H9 (cell line): ENCODE data around the gene SLC39A1. TPM values are rescaled to one million over a fixed set of nuclear protein-coding genes. Genes with fewer than 3 reads are reported as not detected.

Source experiments
- DNase-seq: peaks from one replicate; pipeline ENCODE4 v3.0.0-alpha.2; 2017
- H2AFZ ChIP-seq: one replicate; pipeline ENCODE4 v1.6.1; 2013; ENCODE audit warnings: mild to moderate bottlenecking, low read length, control low read depth, moderate library complexity
- H2AK5ac ChIP-seq: 2 replicates; pipeline ENCODE4 v1.6.1; 2013; ENCODE audit warnings: low read length, control low read depth, mixed read lengths; ENCODE audit not compliant: insufficient read length
- H2BK120ac ChIP-seq: one replicate; pipeline ENCODE4 v1.6.1; 2013; ENCODE audit warnings: low read depth, mild to moderate bottlenecking, low read length, control low read depth, inconsistent platforms; ENCODE audit not compliant: poor library complexity, severe bottlenecking
- H2BK12ac ChIP-seq: 2 replicates; pipeline ENCODE4 v1.6.1; 2013; ENCODE audit warnings: low read length, control low read depth, mixed read lengths, low read depth; ENCODE audit not compliant: insufficient read length
- H2BK15ac ChIP-seq: 2 replicates; pipeline ENCODE4 v1.6.1; 2013; ENCODE audit warnings: low read depth, low read length, control low read depth
- H2BK20ac ChIP-seq: one replicate; pipeline ENCODE4 v1.6.1; 2013; ENCODE audit warnings: low read depth, mild to moderate bottlenecking, low read length, control low read depth, inconsistent platforms; ENCODE audit not compliant: poor library complexity, severe bottlenecking
- H2BK5ac ChIP-seq: 2 replicates; pipeline ENCODE4 v1.6.1; 2013; ENCODE audit warnings: low read length, control low read depth, mixed read lengths; ENCODE audit not compliant: insufficient read length
- H3K14ac ChIP-seq: 2 replicates; pipeline ENCODE4 v1.6.1; 2013; ENCODE audit warnings: low read length, control low read depth; ENCODE audit not compliant: insufficient read depth
- H3K18ac ChIP-seq: 2 replicates; pipeline ENCODE4 v1.6.1; 2013; ENCODE audit warnings: low read depth, mild to moderate bottlenecking, mixed read lengths, low read length, control low read depth; ENCODE audit not compliant: insufficient read length
- H3K23ac ChIP-seq: 2 replicates; pipeline ENCODE4 v1.6.1; 2013; ENCODE audit warnings: low read length, control low read depth, mixed read lengths, low read depth; ENCODE audit not compliant: insufficient read length
- H3K23me2 ChIP-seq: 2 replicates; pipeline ENCODE4 v1.6.1; 2013; ENCODE audit warnings: low read depth, mild to moderate bottlenecking, mixed read lengths, low read length, control low read depth; ENCODE audit not compliant: insufficient read length, poor library complexity, severe bottlenecking
- H3K27ac ChIP-seq: 2 replicates; pipeline ENCODE4 v1.5.1; 2013; ENCODE audit warnings: low read length, control low read depth, mixed read lengths, low read depth; ENCODE audit not compliant: insufficient read length
- H3K27me3 ChIP-seq: 2 replicates; pipeline ENCODE4 v1.6.1; 2013; ENCODE audit warnings: low read length, control low read depth, inconsistent platforms; ENCODE audit not compliant: insufficient read depth
- H3K4ac ChIP-seq: 2 replicates; pipeline ENCODE4 v1.6.1; 2013; ENCODE audit warnings: low read depth, mild to moderate bottlenecking, control low read depth, inconsistent platforms, low read length, moderate library complexity
- H3K4me1 ChIP-seq: 2 replicates; pipeline ENCODE4 v1.6.1; 2013; ENCODE audit warnings: low read length, control low read depth, inconsistent platforms; ENCODE audit not compliant: insufficient read depth
- H3K4me2 ChIP-seq: 2 replicates; pipeline ENCODE4 v1.6.1; 2013; ENCODE audit warnings: low read length, control low read depth, mixed read lengths; ENCODE audit not compliant: insufficient read length, insufficient read depth
- H3K56ac ChIP-seq: 2 replicates; pipeline ENCODE4 v1.6.1; 2013; ENCODE audit warnings: low read depth, mild to moderate bottlenecking, mixed read lengths, low read length, control low read depth; ENCODE audit not compliant: insufficient read length
- H3K79me1 ChIP-seq: 2 replicates; pipeline ENCODE4 v1.6.1; 2013; ENCODE audit warnings: low read depth, mild to moderate bottlenecking, moderate library complexity, low read length, control low read depth, inconsistent platforms; ENCODE audit not compliant: insufficient read depth, poor library complexity, severe bottlenecking
- H3K79me2 ChIP-seq: 2 replicates; pipeline ENCODE4 v1.6.1; 2013; ENCODE audit warnings: low read length, control low read depth, inconsistent platforms; ENCODE audit not compliant: insufficient read depth
- H3K9ac ChIP-seq: 2 replicates; pipeline ENCODE4 v1.6.1; 2013; ENCODE audit warnings: low read length, control low read depth, mixed read lengths; ENCODE audit not compliant: insufficient read length; ENCODE audit errors: extremely low read depth
- H3K9me3 ChIP-seq: one replicate; pipeline ENCODE4 v1.6.1; 2013; ENCODE audit warnings: low read depth, low read length, inconsistent platforms; ENCODE audit not compliant: control insufficient read depth
- H3T11ph ChIP-seq: one replicate; pipeline ENCODE4 v1.6.1; 2013; ENCODE audit warnings: mild to moderate bottlenecking, low read length, control low read depth, inconsistent platforms
- H4K20me1 ChIP-seq: one replicate; pipeline ENCODE4 v1.6.1; 2013; ENCODE audit not compliant: control insufficient read depth, insufficient read length, insufficient read depth
- H4K5ac ChIP-seq: 2 replicates; pipeline ENCODE4 v1.6.1; 2013; ENCODE audit warnings: low read depth, mild to moderate bottlenecking, mixed read lengths, low read length, control low read depth; ENCODE audit not compliant: insufficient read length
- H4K8ac ChIP-seq: replicated peaks from 2 replicates; pipeline ENCODE4 v1.6.1; 2013; ENCODE audit warnings: low read length, control low read depth, mixed read lengths, low read depth; ENCODE audit not compliant: insufficient read length
- H4K91ac ChIP-seq: 2 replicates; pipeline ENCODE4 v1.6.1; 2013; ENCODE audit warnings: low read depth, mild to moderate bottlenecking, moderate library complexity, mixed read lengths, low read length, control low read depth; ENCODE audit not compliant: insufficient read length
- H3K27ac Mint-ChIP-seq, 3 experiments: 2 replicates in 2 of 3; 3 replicates in 1 of 3; pipeline ENCODE4 v1.8.0; 2020 to 2021; ENCODE audit warnings: mixed read lengths in 3 of 3, mild to moderate bottlenecking in 1 of 3, moderate library complexity in 1 of 3
- H3K27me3 Mint-ChIP-seq: 2 replicates; pipeline ENCODE4 v1.8.0; 2021; ENCODE audit warnings: low read depth, mild to moderate bottlenecking, moderate library complexity, mixed read lengths
- H3K36me3 Mint-ChIP-seq, 3 experiments: 2 replicates in 2 of 3; 3 replicates in 1 of 3; pipeline ENCODE4 v1.8.0; 2020 to 2021; ENCODE audit warnings: low read depth in 3 of 3, mixed read lengths in 3 of 3; ENCODE audit not compliant: insufficient read depth in 1 of 3
- H3K4me1 Mint-ChIP-seq, 2 experiments: 2 replicates each; pipeline ENCODE4 v1.8.0; 2020; ENCODE audit warnings: mixed read lengths in 2 of 2
- H3K4me3 Mint-ChIP-seq, 2 experiments: 2 replicates in 1 of 2; 3 replicates in 1 of 2; pipeline ENCODE4 v1.8.0; 2020 to 2021; ENCODE audit warnings: mild to moderate bottlenecking in 2 of 2, mixed read lengths in 2 of 2, moderate library complexity in 1 of 2
- H3K9me3 Mint-ChIP-seq, 2 experiments: 2 replicates in 1 of 2; 3 replicates in 1 of 2; pipeline ENCODE4 v1.8.0; 2020; ENCODE audit warnings: mild to moderate bottlenecking in 2 of 2, mixed read lengths in 2 of 2, moderate library complexity in 1 of 2
- WGBS: extraction: QIAGEN DNeasy Blood & Tissue Kit; methylation state at CpG from one replicate; pipeline ENCODE4 v1.1.7; 2013; ENCODE audit warnings: missing lambda C conversion rate, low lambda C conversion rate, mixed read lengths; ENCODE audit not compliant: insufficient read length; ENCODE audit errors: extremely low coverage; 5-methylcytosine and 5-hydroxymethylcytosine counted together
- total RNA-seq: library from RNA; stranded (reverse); gene quantifications from 2 replicates; pipeline ENCODE4 v1.2.1, GENCODE V29; 2021
- TF ChIP-seq, protein P1 (sequence below): fragments of 200-600 bp; sonication (generic); conservative IDR thresholded peaks from 3 replicates; pipeline ENCODE4 v1.8.0; 2021; ENCODE audit warnings: antibody characterized with exemption, mild to moderate bottlenecking

The SLC39A1 gene
- total RNA-seq, 1 experiment from 2014 or later = 161 TPM

DNA sequence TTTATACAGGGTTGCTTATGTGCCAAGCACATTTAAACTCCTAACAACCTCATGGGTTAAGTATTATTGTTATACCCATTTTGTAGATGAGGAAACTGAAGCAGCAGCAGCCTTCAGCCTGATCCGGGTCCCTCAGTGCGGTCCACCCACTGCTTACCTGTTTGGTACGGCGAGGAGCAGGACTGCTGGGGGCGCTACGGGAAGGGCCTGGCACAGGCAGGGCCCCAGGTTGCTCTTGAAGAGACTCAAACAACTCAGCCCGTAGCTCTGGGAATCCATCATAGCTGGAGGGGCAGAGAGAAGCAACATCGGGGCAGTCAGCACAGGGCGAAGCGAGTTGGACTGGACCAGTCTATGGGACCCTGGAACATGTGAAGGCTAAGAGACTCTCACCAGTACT, 26.0 kb downstream of the SLC39A1 start:
- TF ChIP-seq, protein P1, sequence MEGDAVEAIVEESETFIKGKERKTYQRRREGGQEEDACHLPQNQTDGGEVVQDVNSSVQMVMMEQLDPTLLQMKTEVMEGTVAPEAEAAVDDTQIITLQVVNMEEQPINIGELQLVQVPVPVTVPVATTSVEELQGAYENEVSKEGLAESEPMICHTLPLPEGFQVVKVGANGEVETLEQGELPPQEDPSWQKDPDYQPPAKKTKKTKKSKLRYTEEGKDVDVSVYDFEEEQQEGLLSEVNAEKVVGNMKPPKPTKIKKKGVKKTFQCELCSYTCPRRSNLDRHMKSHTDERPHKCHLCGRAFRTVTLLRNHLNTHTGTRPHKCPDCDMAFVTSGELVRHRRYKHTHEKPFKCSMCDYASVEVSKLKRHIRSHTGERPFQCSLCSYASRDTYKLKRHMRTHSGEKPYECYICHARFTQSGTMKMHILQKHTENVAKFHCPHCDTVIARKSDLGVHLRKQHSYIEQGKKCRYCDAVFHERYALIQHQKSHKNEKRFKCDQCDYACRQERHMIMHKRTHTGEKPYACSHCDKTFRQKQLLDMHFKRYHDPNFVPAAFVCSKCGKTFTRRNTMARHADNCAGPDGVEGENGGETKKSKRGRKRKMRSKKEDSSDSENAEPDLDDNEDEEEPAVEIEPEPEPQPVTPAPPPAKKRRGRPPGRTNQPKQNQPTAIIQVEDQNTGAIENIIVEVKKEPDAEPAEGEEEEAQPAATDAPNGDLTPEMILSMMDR = no peak
- no peaks in the 10 kb centered on the region for H3K27me3 Mint-ChIP-seq
- Histone ChIP-seq H2BK12ac (no peak overlapping the region), H3T11ph (no peak overlapping the region), H3K18ac (no peak overlapping the region), H4K91ac (no peak overlapping the region), H3K56ac (no peak overlapping the region), H2AK5ac (no peak overlapping the region), H3K79me2 (no peaks in the 10 kb centered on the region), H2BK15ac (no peak overlapping the region), H3K27me3 (no peaks in the 10 kb centered on the region), H3K4ac (no peak overlapping the region), H3K9ac (no peak overlapping the region), H3K9me3 (no peaks in the 10 kb centered on the region), H4K20me1 (peaks cover 3% of the 10 kb centered on the region), H3K14ac (no peak overlapping the region), H2BK120ac (no peak overlapping the region), H3K79me1 (no peaks in the 10 kb centered on the region), H3K23me2 (no peaks in the 10 kb centered on the region), H2BK20ac (no peak overlapping the region), H2AFZ (no peak overlapping the region), H3K4me2 (no peak overlapping the region), H4K5ac (no peak overlapping the region), H2BK5ac (no peak overlapping the region), H4K8ac (no peak overlapping the region), H3K27ac (no peak overlapping the region), H3K23ac (no peak overlapping the region), H3K4me1 (no peaks in the 10 kb centered on the region)
- no CpG with 5 or more reads among the region's 10 CpGs for WGBS
- no peak overlapping the region for H3K27ac Mint-ChIP-seq
- peaks cover 48 to 84% (median 79%) of the 10 kb centered on the region in 3 experiments for H3K36me3 Mint-ChIP-seq
- no peak overlapping the region for H3K4me3 Mint-ChIP-seq
- DNase-seq = no peak
- no peaks in the 10 kb centered on the region for H3K4me1 Mint-ChIP-seq
- H3K9me3 Mint-ChIP-seq = no peaks in the 10 kb centered on the region
